Kidney tubule cell (primary cell): ENCODE results near the gene PIPOX.

Source experiments
- DNase-seq: peaks from one replicate; pipeline ENCODE4 v3.0.0-alpha.2; 2018; ENCODE audit warnings: low spot score

The PIPOX gene

DNA sequence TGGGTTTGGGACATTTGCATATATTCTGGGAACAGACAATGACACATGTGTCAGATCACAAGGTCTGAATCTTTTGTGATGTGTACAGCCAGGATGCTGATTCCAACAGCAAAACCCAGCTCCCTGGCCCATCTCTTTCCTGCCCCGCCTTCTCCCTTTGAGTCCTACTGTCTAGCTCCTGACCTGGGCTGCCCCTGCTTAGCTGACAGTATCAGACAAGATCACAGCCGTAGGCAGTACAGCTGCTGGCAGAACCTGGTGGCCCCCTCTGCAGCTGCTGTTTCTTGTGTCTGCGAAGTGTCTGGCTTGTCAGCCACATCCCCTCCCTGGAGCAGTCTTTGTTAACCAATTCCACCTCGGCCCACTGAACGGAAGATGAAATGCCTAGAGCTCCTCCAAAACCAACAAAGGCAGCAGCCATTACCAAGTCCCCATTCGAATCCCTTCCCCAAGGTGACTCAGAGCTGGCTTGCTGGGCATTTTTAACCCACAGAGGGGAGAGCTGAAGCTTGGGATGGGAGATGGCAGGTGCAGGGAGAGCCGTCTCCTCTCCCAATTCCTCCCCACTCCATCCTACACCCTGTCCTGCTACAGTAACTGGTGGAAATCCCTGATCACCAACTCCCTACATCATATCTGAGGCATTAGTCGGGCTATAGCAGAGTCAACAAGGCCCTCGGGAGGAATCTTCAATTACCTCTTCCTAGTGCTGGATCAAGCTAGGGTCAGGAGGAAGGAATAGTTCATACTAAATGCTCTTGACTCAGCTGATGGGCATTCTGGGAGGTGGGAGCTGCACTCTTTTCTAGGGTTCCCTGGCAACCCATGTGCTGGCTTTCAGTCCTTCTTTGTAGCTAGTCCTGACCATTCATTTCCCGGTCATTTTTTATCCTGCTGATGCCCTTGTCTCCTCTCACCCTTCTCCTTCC is 5.8 kb downstream of the PIPOX start:
- DNase-seq = peak; percentile 59

DNA sequence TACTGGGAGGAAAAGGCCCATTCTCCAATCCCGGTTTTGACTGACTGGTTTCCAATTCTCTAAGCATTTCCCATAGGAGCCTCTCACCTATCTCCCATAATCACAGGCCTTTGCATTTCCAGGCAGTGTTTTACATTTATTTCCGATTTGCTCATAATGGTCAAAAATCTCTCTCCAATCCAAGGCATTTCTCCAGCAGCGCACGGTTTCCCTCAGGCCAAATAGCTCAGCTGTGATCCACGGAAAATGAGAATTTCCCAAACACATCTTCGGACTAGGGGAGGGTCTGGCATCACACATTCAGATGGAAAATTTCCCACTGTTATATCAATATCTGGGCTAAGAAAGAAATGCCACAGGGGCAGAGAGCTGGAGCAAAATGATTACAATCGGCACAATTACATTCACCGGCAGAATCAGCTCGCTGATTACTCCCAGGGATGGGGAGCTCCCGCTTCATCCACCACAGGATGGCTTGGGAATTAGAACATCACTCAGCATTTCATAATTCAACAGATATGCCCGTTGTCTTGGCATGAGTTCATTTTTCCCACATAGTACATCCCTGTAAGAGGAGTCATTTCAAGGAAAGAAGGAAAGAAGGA is 6.7 kb downstream of the PIPOX start:
- DNase-seq = no peak

DNA sequence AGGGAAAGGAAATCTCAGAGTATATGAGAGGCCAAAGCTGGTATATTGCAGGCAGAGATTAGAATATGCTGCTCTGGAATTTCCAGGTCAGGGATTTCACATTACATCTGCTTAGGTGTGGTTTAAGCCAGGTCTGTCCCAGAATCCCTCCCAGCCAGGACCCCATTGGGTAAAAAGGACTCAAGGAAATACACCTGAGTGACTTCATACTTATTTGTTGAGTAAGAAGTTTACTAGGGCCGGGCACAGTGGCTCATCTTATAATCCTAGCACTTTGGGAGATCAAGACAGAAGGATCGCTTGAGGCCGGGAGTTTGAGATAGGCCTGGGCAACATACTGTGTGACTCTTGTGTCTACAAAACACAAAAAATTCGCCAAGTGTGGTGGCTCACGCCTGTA is 7.2 kb downstream of the PIPOX start:
- peak; percentile 62 for DNase-seq

DNA sequence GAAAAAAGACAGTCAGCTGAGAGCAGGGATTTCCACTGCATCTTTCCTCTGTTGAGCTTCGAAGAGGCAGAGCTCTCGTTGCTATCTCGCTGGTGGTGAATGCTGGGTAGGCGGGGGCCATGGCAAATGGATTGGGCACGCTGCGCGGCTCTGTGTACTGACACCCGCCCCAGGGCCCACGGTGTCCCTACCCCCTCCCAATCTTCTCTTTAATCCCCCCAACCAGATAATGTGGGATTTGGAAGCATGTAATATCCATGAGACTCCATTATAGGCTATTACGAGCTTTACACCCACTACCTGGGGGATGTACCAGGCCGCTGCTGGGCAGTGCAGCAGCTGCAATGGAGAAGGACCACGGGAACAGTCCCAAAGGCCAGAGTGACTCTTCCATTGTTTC is 8.3 kb downstream of the PIPOX start:
- no peak for DNase-seq

DNA sequence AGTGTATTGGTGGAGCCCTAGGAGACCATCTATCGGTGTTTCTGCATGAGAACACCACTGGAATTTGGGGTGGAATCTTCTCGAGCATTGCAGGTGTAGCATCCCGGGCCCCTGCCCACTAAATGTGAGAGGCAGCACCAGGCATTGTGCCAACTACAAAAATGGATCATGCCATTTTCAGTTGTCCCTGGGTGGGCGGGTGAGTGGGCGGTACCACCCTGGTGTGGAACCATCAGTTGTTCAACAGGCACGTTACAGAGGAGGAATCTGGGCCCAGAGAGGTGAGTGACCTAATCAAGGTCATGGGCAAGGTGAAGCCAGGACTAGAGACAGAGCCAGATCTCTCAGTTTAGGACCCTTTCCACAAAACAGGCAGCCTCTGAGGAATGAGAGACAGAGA is 8.8 kb downstream of the PIPOX start:
- DNase-seq = peak; percentile 22

DNA sequence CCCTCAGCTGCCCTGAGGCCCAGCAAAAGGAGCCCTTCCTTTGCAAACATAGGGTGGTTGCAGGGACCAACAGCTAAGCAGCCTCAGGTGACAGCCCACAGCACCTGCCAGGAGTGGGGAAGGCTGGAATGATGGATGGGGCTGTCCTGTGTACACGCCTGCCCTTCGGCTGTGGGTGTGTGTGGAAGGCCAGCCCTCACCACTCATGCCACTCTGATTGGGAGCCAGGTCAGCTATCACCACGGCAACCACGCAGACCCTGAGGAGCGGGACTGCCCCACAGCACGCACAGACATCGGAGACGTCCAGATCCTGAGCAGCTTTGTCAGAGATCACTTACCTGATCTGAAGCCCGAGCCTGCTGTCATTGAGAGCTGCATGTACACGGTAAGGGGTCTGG is 11.9 kb downstream of the PIPOX start:
- no peak for DNase-seq

DNA sequence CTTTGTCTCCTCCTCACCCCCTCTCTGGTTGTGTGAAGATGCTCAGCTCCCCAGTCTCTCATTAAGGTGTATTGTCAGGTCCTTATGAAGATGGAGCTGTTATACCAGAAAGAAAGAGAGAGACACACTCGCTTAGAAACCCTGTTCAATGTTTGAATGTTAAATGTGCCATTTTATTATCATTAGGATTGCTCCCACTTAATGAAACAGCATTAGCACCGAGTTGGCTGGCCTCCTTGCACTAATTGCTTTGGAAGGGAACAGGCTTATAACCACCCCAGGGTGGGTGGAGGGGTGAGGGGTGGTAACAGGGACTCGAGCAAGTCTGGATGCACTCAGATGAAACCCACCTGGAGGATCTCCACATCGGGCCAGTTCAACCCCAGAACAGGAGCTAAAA is 14.4 kb downstream of the PIPOX start:
- DNase-seq = no peak

DNA sequence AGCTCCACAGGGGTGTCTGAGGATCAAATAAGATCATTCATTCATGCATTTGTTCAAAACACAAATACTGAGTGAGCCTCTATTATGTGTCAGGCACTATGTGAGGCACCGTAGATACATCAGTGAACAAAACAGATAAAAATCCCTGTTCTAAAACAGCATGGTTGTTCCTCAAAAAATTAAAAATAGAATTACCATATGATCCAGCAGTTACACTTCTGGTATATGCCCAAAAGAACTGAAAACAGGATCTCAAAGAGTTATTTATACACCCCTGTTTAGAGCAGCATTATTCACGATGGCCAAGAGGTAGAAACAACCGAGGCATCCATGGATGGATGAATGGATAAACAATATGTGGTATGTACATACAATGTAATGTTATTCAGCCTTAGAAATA is 15.4 kb downstream of the PIPOX start:
- no peak for DNase-seq

DNA sequence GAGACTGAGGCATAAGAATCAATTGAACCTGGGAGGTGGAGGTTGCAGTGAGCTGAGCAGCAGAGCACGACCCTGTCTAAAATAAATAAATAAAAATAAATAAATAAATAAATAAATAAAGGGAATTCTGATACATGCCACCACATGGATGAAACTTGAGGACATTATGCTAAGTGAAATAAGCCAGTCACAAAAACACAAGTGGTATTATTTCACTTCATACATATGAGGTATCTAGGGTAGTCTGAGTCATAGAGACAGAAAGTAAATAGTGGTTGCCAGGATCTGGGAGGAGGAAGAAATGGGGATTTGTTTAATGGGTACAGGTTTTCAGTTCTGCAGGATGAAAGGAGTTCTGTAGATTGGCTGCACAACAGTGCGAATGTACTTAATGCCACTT is 16.3 kb downstream of the PIPOX start:
- peak; percentile 82 for DNase-seq

DNA sequence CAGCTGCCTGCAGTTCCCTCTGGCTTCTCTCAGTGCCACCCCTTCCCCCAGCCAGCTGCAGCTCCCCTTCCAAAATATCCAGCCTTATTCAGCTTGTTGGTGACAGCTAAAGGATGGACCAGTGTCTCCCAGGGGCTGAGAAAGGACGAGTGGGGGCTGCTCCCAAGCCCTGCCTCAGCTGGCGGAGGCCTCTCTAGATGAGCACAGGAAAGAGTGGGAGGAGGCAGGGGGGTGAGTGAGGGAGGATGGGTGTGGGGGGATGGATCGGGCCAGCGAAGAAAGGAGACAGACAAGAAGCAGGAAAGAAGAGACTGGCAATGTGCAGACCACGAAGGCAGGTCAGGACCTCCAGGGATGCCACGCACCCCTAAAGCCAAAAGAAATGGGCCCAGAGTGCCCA is 17.5 kb downstream of the PIPOX start:
- no peak for DNase-seq

DNA sequence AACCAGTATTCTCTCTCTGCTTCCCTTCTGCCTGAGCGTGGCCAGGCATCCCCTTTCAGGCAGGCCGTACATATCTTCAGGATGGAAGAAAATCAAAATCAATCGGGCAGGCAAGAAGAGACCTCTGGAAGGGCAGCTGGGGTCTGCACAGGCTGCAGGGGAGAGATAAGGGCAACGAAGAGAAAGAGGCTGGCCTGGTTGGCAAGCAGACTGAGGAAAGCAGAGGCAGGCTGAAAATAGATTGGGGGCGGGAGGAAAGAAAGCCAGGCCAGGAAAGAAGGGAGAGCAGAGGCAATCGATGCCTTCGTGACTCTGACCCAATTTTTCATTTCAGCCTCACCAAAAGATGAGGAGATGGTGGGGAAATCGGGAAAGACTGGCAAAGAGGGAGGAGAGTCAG is 18.1 kb downstream of the PIPOX start:
- DNase-seq = no peak

DNA sequence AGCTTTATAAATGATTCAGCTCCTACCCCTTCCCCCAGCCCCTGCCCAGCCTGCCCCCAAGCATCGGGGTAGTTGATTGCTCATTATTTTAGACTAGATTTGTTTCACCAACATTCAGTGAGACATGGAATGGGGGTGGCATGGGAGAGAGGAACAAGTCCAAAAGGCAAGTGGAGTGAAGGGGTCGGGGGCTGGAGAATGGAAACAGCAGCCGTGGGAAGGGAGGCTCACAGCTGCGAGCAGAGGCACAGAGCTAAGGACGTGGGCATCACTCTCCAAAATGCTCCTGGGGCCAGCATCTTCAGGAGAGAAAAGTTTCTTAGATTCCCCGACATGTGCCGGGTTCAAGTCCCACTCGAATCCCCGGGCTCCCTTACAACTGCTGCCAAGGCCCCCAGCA is 19.3 kb downstream of the PIPOX start:
- DNase-seq = no peak

DNA sequence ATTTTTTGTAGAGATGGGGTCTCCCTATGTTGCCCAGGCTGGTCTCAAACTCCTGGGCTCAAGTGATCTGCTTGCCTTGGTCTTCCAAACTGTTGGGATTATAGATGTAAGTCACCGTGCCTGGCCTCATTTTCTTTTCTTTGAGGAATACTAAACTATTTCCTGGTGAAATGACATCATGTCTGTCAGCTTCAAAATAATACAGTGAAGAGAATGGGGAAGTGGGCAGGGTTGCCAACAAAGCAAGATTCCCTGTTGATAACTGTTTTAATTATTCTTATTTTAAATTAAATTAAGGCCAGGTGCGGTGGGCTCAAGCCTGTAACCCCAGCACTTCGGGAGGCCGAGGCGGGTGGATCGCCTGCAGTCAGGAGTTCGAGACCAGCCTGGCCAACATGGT is 21.1 kb downstream of the PIPOX start:
- DNase-seq = peak; percentile 42

DNA sequence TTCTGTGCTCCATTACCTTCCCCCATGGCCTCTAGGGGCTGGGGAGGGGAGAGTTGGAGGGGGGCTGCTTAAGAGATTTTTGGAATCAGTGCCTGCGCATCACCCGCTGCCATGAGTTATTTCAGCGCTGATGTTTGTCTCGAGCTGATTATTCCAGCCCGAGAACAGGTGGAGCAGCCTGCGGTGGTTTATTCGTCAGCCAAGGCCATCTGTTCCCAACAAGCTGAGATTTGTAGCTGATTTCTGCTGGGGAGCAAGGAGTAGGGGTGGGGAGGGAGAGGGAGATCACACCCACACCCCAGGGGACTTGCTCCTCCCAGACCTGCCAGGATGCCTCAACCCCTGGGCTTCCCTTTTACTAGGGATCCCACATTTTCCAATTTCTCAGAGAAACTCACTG is 23.1 kb downstream of the PIPOX start:
- DNase-seq = no peak

DNA sequence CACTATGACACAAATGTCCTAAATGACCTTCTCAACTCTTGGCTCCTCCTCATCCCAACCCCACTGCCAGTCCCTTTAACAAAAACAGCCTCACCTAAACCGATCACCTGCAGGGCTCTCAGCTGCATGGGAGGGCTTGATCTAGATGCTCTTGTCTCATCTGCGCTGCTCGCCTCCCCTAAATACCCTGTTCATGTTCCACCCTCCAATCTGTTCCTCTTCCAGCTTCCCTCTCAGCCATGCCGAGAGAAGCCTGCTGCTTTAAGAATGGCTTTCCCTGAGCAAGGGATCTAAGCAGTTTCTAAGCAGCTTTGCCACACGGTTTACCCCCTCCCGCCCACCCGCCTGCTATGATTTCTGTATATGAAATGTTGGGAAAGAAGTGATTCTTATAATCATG is 23.7 kb downstream of the PIPOX start:
- no peak for DNase-seq

DNA sequence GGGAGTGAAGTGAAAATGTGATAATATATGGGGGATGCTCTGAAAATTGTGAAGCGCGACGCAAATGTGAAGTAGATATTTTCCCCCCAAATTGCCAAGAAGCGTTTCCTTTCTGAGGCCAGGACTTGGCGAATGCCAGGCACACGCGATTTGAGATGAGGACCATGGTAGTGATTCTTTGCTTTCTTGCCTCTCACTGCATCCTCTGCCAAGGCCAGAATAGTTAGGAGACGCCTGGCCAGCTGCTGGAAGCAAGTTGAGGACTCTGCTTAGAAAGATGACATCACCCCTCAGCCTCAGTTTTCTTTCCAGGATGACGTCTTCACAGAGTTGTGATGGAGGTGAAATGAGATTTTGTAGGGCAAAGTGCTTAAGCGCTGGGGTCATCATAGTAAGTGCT is 25.9 kb downstream of the PIPOX start:
- DNase-seq = no peak

DNA sequence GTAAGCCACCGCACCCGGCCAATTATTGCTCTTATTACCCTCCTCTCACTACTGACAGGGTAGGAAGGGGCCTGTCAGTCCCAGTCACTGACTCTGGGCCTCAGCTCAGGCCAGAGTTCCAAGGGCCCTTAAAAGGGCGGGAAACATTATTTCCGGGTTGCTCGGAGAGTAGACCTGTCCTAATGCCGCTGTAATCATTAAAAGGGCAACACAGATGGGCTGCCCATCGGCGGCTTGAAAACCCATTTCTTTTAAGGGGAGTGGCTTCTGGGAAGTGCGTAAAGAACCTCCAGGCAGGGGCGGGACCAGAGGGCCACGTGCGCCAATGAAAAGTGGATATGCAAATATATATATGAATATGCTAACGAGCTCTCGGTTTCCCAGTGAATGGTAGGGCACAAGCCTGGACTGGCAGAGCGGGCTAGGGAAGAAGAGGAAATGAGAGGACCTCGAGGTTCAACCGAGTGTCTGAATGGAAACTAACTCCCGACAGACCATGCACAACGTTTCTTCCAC is 26.6 kb downstream of the PIPOX start:
- DNase-seq = peak; percentile 15

DNA sequence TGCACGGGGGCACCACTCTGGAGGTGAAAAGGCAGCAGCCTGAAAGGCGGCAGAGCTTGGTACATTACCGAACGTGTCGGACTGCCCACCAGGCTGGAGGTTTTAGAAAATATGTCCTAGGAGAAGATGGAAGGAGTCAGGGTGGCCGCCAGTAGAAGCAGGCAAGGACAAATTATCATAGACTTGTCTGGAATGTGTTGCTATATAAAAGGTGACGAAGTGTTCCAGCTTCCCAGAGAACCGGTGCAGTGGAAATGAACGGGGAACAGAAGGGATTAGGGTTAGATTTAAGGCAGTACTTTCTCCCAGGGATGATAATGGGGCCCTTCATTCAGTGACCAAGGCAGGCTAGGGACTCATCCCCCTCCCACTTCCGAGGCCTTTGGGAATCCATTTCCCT is 27.4 kb downstream of the PIPOX start:
- DNase-seq = no peak

DNA sequence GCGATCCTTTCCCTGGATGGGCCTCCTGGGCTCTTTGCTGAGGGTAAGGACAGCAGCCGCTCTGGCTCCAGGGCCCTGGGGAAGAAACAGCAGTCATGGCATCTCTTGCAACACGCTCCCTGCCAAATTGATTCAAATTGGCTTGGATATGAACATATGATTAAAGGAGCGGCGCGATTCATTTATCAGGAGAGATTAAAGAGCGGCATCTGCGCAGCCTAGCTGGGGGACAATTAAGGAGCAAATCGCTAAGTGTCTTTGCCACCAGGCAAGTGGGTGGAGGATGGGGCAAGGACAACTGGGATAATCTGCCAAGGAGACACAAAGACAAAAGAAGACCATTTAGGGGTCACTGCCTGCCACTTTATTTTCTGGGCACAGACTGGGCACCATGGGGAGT is 27.8 kb downstream of the PIPOX start:
- DNase-seq = no peak

DNA sequence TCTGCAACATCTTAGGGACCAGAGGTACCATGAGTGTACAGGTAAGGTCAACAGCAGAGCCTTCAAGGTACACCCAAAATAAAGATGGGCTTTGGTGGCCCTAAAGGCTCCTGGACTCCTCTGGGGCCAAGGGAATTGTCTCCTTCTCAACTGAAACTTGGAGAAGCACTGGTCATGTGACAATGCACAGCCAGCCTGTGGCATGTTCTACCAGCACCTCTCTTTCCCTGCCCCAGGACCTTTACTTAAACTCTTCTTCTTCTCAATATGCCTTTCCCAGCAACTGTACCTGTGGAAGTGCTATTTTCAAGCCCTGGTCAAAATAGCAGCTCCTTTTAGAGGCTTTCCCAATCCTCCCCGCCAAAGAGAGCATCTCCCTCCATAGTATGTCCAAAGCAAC is 28.4 kb downstream of the PIPOX start:
- DNase-seq = no peak

DNA sequence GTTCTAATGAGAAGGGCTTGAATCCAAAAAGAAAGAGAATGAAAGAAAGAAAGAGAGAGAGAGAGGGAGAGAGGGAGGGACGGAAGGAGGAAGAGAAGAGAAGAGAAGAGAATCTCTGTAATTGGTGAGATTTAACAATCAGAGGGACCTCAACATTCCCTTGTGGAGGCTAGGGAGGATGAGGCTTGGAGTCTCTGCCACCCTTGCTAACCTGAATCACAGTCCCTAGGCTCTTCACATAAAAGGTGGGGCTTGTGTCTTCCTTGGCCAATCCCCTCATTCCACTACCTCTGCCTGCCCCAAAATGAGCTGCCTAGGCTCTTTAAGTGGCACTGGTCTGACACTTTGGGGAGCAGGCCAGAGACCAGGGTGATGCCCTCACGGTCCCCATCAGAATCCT is 30.1 kb downstream of the PIPOX start:
- DNase-seq = no peak

DNA sequence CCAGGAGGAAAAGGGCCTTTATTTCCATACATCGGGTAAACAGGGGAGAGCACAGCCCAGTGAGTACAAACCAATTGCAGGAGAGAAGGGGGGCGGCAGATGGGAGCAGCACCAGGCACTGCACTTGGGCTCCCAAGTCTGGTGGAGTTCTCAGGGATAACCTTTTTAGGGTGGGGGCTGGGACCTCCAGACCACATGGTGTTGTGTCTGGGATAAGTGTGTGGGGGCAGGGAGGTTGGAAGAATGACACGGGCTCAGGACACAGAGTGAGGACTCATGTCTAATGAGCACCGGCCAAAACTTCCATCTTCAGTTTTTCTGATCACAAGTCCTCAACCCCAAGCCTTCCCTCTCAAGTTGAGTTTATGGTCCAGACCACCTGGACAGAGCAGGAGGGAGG is 30.6 kb downstream of the PIPOX start:
- DNase-seq = no peak

DNA sequence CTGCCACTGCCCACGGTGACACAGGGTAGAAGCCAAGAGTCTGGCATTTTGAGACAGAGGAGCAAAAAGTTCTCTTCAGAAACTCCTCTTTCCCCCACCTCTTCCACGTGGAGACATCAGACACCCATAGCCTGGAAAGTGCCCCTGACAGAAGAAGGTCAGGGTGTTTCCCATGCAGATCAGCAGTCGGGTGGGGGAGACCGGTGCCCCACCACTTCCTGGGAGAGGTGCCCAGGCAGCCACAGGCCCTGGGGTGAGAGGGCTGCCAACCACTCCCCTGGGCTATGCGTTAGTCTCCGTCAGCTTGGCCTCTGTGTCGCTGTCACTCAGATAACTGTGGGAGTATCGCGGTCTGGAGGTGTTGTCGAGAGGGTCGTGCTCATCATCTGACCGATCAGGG is 31.5 kb downstream of the PIPOX start:
- no peak for DNase-seq

DNA sequence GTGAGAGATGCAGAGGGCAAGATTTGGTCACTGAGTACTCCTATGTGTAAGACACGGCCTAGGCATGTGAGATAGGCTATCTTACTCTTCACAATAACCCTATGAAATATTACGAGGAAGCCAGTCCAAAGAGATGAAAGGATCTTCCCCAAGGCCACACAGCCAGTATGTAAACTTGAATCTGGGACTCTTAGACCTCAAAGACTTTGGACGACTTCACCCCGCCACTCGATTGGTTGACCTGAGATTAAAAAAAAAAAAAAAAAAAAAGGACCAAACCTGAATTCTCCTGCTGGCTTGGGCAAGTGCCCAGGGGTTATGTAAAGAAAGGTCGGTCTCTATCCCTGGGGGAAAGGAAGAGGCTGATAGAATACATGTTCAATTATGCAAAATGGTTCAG is 33.1 kb downstream of the PIPOX start:
- DNase-seq = no peak
